Measurements from ENCODE around the gene STK39.

The STK39 gene

DNA sequence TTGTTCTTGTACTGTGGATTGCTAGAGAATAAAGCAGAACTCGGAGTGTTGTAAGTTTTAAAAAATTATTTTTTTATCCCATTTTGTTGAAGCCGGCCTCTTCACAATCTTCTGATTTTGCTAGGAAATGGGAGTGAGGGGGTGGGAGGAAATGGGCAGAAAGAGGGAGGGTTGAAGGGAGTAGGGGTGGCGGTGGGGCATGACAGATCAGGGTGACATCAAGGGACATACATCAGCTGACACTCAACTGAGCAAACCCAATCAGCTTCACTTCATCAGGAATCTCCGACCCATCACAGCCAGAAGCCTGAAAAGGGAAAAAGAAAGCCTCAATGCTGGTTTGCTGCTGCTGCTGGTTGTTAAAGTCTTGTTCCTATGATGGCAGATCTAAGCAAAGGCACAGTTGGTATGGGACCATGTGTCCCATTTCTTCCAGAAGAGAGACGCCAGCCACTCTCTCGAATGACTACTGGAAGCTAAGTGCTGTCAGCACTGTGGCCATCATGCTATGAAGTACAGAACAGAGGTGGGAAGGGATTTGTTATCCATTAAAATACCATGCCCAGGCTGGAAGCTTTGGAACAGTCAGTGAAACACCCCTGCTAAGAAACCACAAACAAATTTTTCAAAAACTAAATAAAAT, 292.0 kb downstream of the STK39 start:
- Histone ChIP-seq H3K9ac (ENCODE audit: low read length) (no peak overlapping the region), H4K91ac (ENCODE audit: low read length) (no peak overlapping the region), H2AFZ (ENCODE audit: low read depth, low read length) (no peak overlapping the region), H3K4me3 (ENCODE audit: insufficient read depth in 1 of 2, low read depth in 1 of 2, low read length in 2 of 2) (no peak overlapping the region), H3K79me1 (replicated peaks; ENCODE audit: low read length, poor library complexity, severe bottlenecking) (no peaks in the 10 kb centered on the region), H3K14ac (ENCODE audit: low read length in 2 of 2) (no peak overlapping the region), H3K23ac (ENCODE audit: low read length in 2 of 2) (no peak overlapping the region), H2BK5ac (ENCODE audit: low read depth, low read length, poor library complexity, severe bottlenecking) (no peak overlapping the region), H4K8ac (ENCODE audit: low read length) (no peak overlapping the region), H3K4ac (ENCODE audit: low read depth in 1 of 2, low read length in 2 of 2) (no peak overlapping the region), H3K18ac (ENCODE audit: low read depth in 1 of 2, low read length in 2 of 2) (no peak overlapping the region), H3K4me2 (ENCODE audit: low read length, poor library complexity, severe bottlenecking) (no peak overlapping the region), H3K27me3 (ENCODE audit: control insufficient read depth in 1 of 2, insufficient read depth in 1 of 2, low read length in 2 of 2) (no peaks in the 10 kb centered on the region), H2AK5ac (ENCODE audit: low read length, severe bottlenecking) (no peak overlapping the region), H3K9me3 (ENCODE audit: control insufficient read depth, low read length) (no peaks in the 10 kb centered on the region), H2BK15ac (ENCODE audit: low read depth, poor library complexity, severe bottlenecking) (no peak overlapping the region), H2BK12ac (ENCODE audit: low read length in 2 of 2) (no peak overlapping the region), H2BK120ac (ENCODE audit: low read depth, low read length) (no peak overlapping the region), H3K36me3 (ENCODE audit: control insufficient read depth in 1 of 2, insufficient read depth in 2 of 2, low read depth in 1 of 2, low read length in 2 of 2) (peaks cover under 1 to 4% of the 10 kb centered on the region in 2 experiments), H3K4me1 (ENCODE audit: control insufficient read depth, insufficient read depth, low read depth, low read length) (no peaks in the 10 kb centered on the region), H3K27ac (ENCODE audit: low read length, poor library complexity, severe bottlenecking) (no peak overlapping the region)
- 94% methylated on average over 5 of the region's 6 CpGs for WGBS
- no peak for DNase-seq

DNA sequence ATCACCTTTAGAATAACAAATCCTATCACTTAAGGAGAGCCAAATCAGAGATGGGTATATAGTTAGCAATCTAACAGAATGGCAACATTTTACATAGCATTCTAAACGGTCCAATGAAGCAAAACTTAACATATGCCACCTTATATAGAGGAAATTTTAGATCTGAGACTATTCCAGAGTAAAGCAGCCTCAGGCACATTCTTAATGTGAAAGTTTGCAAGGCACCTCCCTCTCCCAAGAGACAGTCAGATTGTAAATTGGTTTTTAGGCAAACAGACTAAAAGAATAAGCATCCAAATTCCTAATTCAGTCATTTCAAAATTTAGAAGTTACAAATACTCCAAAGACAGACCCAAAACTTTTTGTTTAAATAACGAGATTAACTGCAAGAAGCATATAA, 292.9 kb downstream of the STK39 start:
- no peaks in the 10 kb centered on the region for H3K9me3 ChIP-seq (ENCODE audit: control insufficient read depth, low read length)
- H2AK5ac ChIP-seq (ENCODE audit: low read length, severe bottlenecking): no peak overlapping the region
- no peak overlapping the region for H2BK15ac ChIP-seq (ENCODE audit: low read depth, poor library complexity, severe bottlenecking)
- no peak overlapping the region for H2BK5ac ChIP-seq (ENCODE audit: low read depth, low read length, poor library complexity, severe bottlenecking)
- no peaks in the 10 kb centered on the region for H3K4me1 ChIP-seq (ENCODE audit: control insufficient read depth, insufficient read depth, low read depth, low read length)
- WGBS: no CpG with 5 or more reads among the region's 2 CpGs
- H3K27ac ChIP-seq (ENCODE audit: low read length, poor library complexity, severe bottlenecking): no peak overlapping the region
- H3K4me2 ChIP-seq (ENCODE audit: low read length, poor library complexity, severe bottlenecking): no peak overlapping the region
- no peak overlapping the region for H2BK12ac ChIP-seq (ENCODE audit: low read length in 2 of 2)
- H3K27me3 ChIP-seq (ENCODE audit: control insufficient read depth in 1 of 2, insufficient read depth in 1 of 2, low read length in 2 of 2): no peaks in the 10 kb centered on the region
- no peaks in the 10 kb centered on the region for H3K79me1 ChIP-seq (replicated peaks; ENCODE audit: low read length, poor library complexity, severe bottlenecking)
- H3K4ac ChIP-seq (ENCODE audit: low read depth in 1 of 2, low read length in 2 of 2): no peak overlapping the region
- no peak overlapping the region for H3K18ac ChIP-seq (ENCODE audit: low read depth in 1 of 2, low read length in 2 of 2)
- H3K23ac ChIP-seq (ENCODE audit: low read length in 2 of 2): no peak overlapping the region
- no peak overlapping the region for H2AFZ ChIP-seq (ENCODE audit: low read depth, low read length)
- H3K36me3 ChIP-seq (ENCODE audit: control insufficient read depth in 1 of 2, insufficient read depth in 2 of 2, low read depth in 1 of 2, low read length in 2 of 2): peaks cover 0 to 1% of the 10 kb centered on the region in 2 experiments
- H4K91ac ChIP-seq (ENCODE audit: low read length): no peak overlapping the region
- no peak overlapping the region for H3K14ac ChIP-seq (ENCODE audit: low read length in 2 of 2)
- no peak for DNase-seq
- no peak overlapping the region for H3K9ac ChIP-seq (ENCODE audit: low read length)
- no peak overlapping the region for H3K4me3 ChIP-seq (ENCODE audit: insufficient read depth in 1 of 2, low read depth in 1 of 2, low read length in 2 of 2)
- no peak overlapping the region for H2BK120ac ChIP-seq (ENCODE audit: low read depth, low read length)
- H4K8ac ChIP-seq (ENCODE audit: low read length): no peak overlapping the region

DNA sequence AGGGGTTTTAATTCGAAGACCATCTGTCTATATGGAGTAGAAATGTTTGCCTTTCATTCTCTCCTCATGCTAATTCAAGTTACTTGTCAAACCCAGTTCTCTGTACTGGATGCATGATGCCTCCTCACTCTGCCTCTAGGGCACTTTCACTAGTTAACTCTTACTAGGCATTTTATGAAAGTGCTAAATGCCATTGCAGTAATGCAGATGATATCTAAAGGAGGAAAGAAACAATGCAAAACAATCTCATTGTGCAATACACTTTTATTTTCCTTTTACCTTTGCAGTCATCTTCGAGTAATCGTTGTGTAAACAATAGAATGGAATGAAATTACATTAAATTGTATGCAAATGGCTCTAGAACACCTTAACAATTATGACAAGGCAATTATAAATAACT, 293.6 kb downstream of the STK39 start:
- H2BK5ac ChIP-seq (ENCODE audit: low read depth, low read length, poor library complexity, severe bottlenecking): no peak overlapping the region
- H4K8ac ChIP-seq (ENCODE audit: low read length): no peak overlapping the region
- WGBS: no CpG with 5 or more reads among the region's 3 CpGs
- no peak overlapping the region for H2AFZ ChIP-seq (ENCODE audit: low read depth, low read length)
- no peak overlapping the region for H3K4ac ChIP-seq (ENCODE audit: low read depth in 1 of 2, low read length in 2 of 2)
- H3K4me3 ChIP-seq (ENCODE audit: insufficient read depth in 1 of 2, low read depth in 1 of 2, low read length in 2 of 2): no peak overlapping the region
- H3K9ac ChIP-seq (ENCODE audit: low read length): no peak overlapping the region
- no peak overlapping the region for H3K4me2 ChIP-seq (ENCODE audit: low read length, poor library complexity, severe bottlenecking)
- H3K79me1 ChIP-seq (replicated peaks; ENCODE audit: low read length, poor library complexity, severe bottlenecking): no peaks in the 10 kb centered on the region
- H4K91ac ChIP-seq (ENCODE audit: low read length): no peak overlapping the region
- no peak overlapping the region for H3K23ac ChIP-seq (ENCODE audit: low read length in 2 of 2)
- no peak overlapping the region for H2AK5ac ChIP-seq (ENCODE audit: low read length, severe bottlenecking)
- no peak overlapping the region for H3K27ac ChIP-seq (ENCODE audit: low read length, poor library complexity, severe bottlenecking)
- H2BK12ac ChIP-seq (ENCODE audit: low read length in 2 of 2): no peak overlapping the region
- no peaks in the 10 kb centered on the region for H3K4me1 ChIP-seq (ENCODE audit: control insufficient read depth, insufficient read depth, low read depth, low read length)
- no peak overlapping the region for H3K14ac ChIP-seq (ENCODE audit: low read length in 2 of 2)
- H2BK120ac ChIP-seq (ENCODE audit: low read depth, low read length): no peak overlapping the region
- no peak for DNase-seq
- no peak overlapping the region for H3K18ac ChIP-seq (ENCODE audit: low read depth in 1 of 2, low read length in 2 of 2)
- H3K36me3 ChIP-seq (ENCODE audit: control insufficient read depth in 1 of 2, insufficient read depth in 2 of 2, low read depth in 1 of 2, low read length in 2 of 2): no peaks in the 10 kb centered on the region
- H2BK15ac ChIP-seq (ENCODE audit: low read depth, poor library complexity, severe bottlenecking): no peak overlapping the region
- no peaks in the 10 kb centered on the region for H3K27me3 ChIP-seq (ENCODE audit: control insufficient read depth in 1 of 2, insufficient read depth in 1 of 2, low read length in 2 of 2)
- H3K9me3 ChIP-seq (ENCODE audit: control insufficient read depth, low read length): no peaks in the 10 kb centered on the region

DNA sequence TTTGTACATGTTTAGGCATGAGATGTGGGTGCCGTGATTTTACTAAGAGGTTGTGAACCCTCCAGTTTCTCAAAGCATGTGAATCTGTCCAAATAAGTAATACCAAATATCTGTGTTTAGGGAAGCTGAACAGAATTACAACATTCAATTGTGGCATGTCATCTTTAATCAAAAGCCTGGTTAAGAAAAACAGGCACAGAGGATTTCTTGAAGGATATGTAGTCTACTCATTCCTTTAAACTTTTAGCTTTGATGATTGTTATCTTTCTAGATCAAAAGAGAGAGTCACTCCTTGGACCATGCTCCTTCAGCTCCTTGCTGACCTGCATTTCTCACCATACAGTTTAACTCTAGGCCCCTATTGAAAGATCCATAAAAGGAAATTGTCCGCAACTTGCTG, 296.8 kb downstream of the STK39 start:
- no peak overlapping the region for H2BK12ac ChIP-seq (ENCODE audit: low read length in 2 of 2)
- DNase-seq: no peak
- H3K14ac ChIP-seq (ENCODE audit: low read length in 2 of 2): no peak overlapping the region
- no peak overlapping the region for H2BK15ac ChIP-seq (ENCODE audit: low read depth, poor library complexity, severe bottlenecking)
- H2AK5ac ChIP-seq (ENCODE audit: low read length, severe bottlenecking): no peak overlapping the region
- no peak overlapping the region for H3K27ac ChIP-seq (ENCODE audit: low read length, poor library complexity, severe bottlenecking)
- no peak overlapping the region for H2BK5ac ChIP-seq (ENCODE audit: low read depth, low read length, poor library complexity, severe bottlenecking)
- H3K9me3 ChIP-seq (ENCODE audit: control insufficient read depth, low read length): no peaks in the 10 kb centered on the region
- no peaks in the 10 kb centered on the region for H3K79me1 ChIP-seq (replicated peaks; ENCODE audit: low read length, poor library complexity, severe bottlenecking)
- H3K4me2 ChIP-seq (ENCODE audit: low read length, poor library complexity, severe bottlenecking): no peak overlapping the region
- H3K27me3 ChIP-seq (ENCODE audit: control insufficient read depth in 1 of 2, insufficient read depth in 1 of 2, low read length in 2 of 2): no peaks in the 10 kb centered on the region
- H3K23ac ChIP-seq (ENCODE audit: low read length in 2 of 2): no peak overlapping the region
- 100% methylated on average over 1 of the region's 2 CpGs for WGBS
- H2BK120ac ChIP-seq (ENCODE audit: low read depth, low read length): no peak overlapping the region
- no peak overlapping the region for H4K91ac ChIP-seq (ENCODE audit: low read length)
- no peak overlapping the region for H2AFZ ChIP-seq (ENCODE audit: low read depth, low read length)
- peaks cover 2% of the 10 kb centered on the region for H3K4me1 ChIP-seq (ENCODE audit: control insufficient read depth, insufficient read depth, low read depth, low read length)
- H3K36me3 ChIP-seq (ENCODE audit: control insufficient read depth in 1 of 2, insufficient read depth in 2 of 2, low read depth in 1 of 2, low read length in 2 of 2): no peaks in the 10 kb centered on the region
- H4K8ac ChIP-seq (ENCODE audit: low read length): no peak overlapping the region
- no peak overlapping the region for H3K4ac ChIP-seq (ENCODE audit: low read depth in 1 of 2, low read length in 2 of 2)
- H3K18ac ChIP-seq (ENCODE audit: low read depth in 1 of 2, low read length in 2 of 2): no peak overlapping the region
- H3K9ac ChIP-seq (ENCODE audit: low read length): no peak overlapping the region
- no peak overlapping the region for H3K4me3 ChIP-seq (ENCODE audit: insufficient read depth in 1 of 2, low read depth in 1 of 2, low read length in 2 of 2)

Data from mesenchymal stem cell (in vitro differentiated cells and primary cell).